ENCODE data around the gene SLIT1.
A peak's percentile ranks its signal among the peaks of the same experiment; 100 is the strongest.

SLIT1 gene

DNA sequence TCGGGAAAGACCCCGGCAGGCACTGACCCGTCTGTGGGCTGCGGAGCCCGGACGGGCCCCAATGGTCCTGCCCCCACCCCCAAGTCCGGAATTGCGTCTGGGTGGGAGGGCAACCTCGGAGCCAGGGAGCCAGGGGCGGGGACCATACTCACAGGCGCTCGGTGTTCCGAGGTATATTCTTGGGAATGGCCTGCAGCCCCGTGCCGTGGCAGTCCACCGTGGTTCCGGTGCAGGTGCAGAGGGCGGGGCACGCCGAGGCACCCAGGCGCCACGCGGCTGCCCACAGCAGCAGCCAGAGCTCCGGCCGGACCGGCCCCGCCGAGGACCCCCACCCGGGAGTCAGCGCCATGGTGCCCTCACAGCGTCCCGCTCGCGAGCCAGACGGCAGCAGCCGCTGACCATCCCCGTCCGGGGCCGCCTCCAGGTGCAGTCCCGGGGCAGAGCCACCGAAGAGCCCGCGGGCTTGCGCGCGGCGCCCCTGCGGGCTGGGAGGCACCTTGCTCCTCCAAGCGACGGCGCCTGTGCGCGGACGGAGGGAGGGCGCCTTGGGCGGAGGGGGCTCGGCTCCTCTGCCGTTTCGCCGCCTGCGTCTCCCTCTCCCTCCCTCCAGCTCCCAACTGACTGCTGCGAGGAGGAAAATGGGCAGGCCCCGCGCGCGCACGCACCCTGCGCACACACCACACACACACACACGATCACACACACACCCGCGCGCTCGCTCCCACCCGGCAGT, at the start of gene SLIT1:
Gene SLIT1 (minus strand): TSS at position 634 of the 733 bp plus-strand sequence. CDS start 285 bp downstream, at position 349.
- no peak for DNase-seq (ENCODE audit: low read depth in 2 of 3, low spot score in 2 of 3)

DNA sequence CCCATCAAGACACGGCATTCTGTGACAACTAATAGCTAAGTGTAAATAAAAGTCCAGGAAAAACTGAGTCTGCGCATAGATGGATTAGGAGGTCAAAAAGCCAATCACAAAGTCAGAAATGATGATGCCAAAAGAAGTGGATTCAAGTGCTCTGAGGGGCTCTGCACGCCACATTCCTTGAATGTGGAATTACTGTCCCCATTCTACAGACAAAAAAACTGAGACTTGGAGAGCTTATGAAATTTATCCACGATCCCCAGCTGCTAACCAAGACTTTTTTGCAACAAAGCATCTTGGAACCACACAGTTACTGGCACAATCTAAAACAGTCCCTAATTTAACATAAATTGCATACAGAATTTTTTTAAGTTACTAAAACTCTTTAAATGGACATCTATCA, 49.6 kb upstream of the SLIT1 start:
- DNase-seq (ENCODE audit: low read depth in 2 of 3, low spot score in 2 of 3): no peak

GRCh38 chr10:97234400-97234799, 48.6 kb upstream of the SLIT1 start:
- no peak for DNase-seq (ENCODE audit: low read depth in 2 of 3, low spot score in 2 of 3)

DNA sequence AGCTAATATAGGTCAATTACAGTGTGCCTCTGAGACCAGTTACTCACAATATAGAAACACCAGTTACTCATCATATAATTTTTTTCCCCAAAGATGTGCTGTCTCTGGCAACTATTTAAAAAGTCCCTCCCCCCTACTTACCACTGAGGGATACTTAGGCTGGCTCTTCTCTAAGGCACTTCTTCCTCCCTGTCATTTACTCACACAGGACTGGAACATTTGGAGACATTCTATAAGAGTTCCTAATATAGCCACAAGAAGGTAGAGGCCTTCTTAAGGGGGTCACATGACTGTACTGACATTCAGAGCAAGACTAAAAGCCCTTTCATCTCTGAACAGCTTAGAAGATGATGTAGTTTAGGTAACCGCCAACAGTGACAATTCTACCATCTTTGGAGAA, 44.4 kb upstream of the SLIT1 start:
- no peak for DNase-seq (ENCODE audit: low read depth in 2 of 3, low spot score in 2 of 3)

- DNase-seq (ENCODE audit: low read depth in 2 of 3, low spot score in 2 of 3): no peak
Measured at GRCh38 chr10:97229322-97230015, 43.7 kb upstream of the SLIT1 start.

DNA sequence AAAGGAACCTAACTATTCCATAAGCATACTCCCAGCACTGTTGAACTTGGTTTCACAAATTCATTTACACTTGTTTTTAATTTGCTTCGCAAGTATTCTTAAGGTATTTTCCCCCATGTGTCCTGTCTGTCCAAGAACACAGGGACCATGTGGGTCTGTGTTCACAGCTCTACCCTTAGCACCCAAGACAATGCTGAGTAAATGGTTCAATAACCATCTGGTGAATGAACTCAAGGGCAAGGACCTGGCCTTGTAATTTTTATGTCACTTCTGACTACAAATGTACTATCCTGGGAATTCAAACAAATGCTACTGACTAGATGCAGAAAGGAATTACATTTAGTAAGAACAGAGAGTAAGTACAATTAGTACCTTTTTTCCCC, 43.0 kb upstream of the SLIT1 start:
- no peak for DNase-seq (ENCODE audit: low read depth in 2 of 3, low spot score in 2 of 3)

- no peak for DNase-seq (ENCODE audit: low read depth in 2 of 3, low spot score in 2 of 3)
Measured at GRCh38 chr10:97228130-97228774, 42.5 kb upstream of the SLIT1 start.

DNA sequence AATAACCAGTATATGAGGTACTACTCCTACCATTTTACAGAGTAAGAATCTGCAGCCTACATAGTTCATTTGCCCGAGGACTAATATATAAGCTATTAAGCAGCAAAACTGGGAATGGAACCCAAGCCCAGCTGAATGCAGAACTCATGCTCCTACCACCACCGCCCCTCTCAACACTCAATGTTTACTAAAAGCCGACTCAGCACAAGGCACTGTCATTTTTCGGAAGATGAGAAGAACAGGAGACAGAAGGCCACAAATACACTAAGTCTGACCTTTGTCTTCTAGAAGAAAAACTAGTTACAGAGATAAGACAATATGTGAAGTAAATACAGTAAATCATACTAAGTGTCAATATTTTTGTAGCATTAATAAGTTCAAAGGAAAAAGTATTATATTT, 40.6 kb upstream of the SLIT1 start:
- no peak for DNase-seq (ENCODE audit: low read depth in 2 of 3, low spot score in 2 of 3)

DNA sequence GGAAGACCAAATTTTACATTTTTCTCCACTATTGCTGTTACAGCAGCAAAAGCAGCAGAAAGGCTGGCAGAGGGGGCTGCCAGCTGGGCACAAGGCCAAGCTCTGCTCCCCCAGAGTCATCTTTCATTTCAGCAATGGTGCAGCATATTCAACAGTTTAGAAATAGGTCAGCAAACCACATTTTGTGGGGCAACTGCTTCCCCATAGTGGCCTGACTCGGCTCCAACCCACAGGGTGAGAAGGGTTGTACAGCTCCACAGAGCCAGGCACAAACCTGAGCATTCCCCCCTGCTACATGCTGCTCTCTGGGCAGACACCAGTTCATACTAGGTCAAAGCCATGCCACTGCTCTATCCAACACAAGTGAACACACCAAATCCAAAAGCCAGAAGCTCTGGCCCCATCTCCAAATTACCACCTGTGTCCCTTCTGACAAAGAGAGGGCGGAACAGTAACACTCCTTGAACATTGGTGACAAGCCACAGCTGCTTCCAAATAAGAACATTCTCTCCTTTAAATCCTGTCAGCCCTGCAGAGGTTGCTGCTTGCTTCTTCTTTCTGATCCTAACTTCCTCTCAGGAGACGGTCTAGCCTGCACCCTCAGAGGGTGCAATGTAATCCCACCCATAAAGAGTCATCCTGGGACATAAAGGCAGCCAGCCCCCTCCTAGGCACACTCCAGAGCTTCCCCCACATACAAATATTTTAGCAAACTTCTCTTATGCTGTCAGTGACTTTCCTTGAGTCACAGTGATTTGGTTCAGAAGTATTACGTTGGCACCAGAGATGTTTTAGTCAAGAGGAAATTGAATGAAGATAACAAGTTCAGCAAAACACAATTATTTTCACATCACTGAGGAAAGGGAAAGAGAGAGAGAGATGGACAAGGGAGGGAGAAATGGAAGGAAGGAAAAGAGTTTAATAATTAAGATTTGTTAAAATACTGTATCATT, 39.0 kb upstream of the SLIT1 start:
- DNase-seq (ENCODE audit: low read depth in 2 of 3, low spot score in 2 of 3): no peak

GRCh38 chr10:97222326-97222961, 36.7 kb upstream of the SLIT1 start:
- no peak for DNase-seq (ENCODE audit: low read depth in 2 of 3, low spot score in 2 of 3)

- DNase-seq (ENCODE audit: low read depth in 2 of 3, low spot score in 2 of 3): no peak
Measured at GRCh38 chr10:97220355-97220754, 34.6 kb upstream of the SLIT1 start.

GRCh38 chr10:97217299-97217698, 31.5 kb upstream of the SLIT1 start:
- DNase-seq (ENCODE audit: low read depth in 2 of 3, low spot score in 2 of 3): no peak

GRCh38 chr10:97215619-97216260, 30.0 kb upstream of the SLIT1 start:
- DNase-seq (ENCODE audit: low read depth in 2 of 3, low spot score in 2 of 3): no peak

DNA sequence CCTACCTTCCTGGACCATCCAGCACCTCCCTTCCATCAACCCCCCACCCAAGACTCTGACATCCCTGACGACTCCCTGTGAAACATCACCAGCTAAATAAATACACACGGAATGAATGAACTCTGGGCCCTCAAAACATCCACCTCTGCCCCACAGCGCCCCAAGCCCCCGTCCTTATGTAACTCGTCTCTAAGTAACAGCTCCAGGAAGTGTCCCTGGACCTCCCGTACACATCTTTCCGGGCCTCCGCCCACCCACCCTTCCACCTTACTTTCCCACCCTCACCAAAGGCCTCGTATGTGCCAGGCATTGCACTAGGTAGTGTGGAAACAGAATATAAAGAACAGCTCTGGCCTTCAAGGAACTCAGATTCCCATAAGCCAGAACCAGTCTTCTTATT, 27.7 kb upstream of the SLIT1 start:
- no peak for DNase-seq (ENCODE audit: low read depth in 2 of 3, low spot score in 2 of 3)

- DNase-seq (ENCODE audit: low read depth in 2 of 3, low spot score in 2 of 3): no peak
Measured at GRCh38 chr10:97211229-97211628, 25.5 kb upstream of the SLIT1 start.

GRCh38 chr10:97210543-97210960, 24.8 kb upstream of the SLIT1 start:
- peak in 2 of 3 experiments; percentile 66 to 87 for DNase-seq (ENCODE audit: low read depth in 2 of 3, low spot score in 2 of 3)

DNA sequence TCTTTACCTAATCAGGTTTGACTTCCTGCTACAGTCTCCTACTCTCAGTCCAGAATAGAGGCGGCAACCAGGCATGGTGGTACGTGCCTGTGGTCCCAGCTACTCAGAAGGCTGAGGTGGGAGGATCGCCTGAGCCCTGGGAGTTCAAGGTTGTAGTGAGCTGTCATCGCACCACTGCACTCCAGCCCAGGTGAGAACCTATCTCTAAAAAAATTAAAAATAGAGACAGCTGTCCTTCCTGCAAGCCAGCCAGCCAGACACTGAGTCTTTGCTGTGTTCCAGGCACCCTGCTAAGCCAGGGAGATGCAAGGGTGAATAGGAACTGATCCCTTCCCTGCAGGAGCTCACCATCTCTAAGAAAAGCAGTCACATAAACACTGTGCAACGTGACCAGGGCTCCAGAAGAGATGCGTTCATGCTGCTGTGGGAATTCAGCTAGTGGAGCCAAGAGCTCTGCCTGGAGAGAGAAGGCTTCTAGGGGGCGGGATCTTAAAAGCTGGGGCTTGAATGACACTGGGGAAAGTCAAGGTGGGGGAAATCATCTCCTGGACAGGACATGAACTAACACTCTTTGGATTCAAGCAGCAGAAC, 22.1 kb upstream of the SLIT1 start:
- DNase-seq (ENCODE audit: low read depth in 2 of 3, low spot score in 2 of 3): no peak

GRCh38 chr10:97207131-97207530, 21.4 kb upstream of the SLIT1 start:
- no peak for DNase-seq (ENCODE audit: low read depth in 2 of 3, low spot score in 2 of 3)

DNA sequence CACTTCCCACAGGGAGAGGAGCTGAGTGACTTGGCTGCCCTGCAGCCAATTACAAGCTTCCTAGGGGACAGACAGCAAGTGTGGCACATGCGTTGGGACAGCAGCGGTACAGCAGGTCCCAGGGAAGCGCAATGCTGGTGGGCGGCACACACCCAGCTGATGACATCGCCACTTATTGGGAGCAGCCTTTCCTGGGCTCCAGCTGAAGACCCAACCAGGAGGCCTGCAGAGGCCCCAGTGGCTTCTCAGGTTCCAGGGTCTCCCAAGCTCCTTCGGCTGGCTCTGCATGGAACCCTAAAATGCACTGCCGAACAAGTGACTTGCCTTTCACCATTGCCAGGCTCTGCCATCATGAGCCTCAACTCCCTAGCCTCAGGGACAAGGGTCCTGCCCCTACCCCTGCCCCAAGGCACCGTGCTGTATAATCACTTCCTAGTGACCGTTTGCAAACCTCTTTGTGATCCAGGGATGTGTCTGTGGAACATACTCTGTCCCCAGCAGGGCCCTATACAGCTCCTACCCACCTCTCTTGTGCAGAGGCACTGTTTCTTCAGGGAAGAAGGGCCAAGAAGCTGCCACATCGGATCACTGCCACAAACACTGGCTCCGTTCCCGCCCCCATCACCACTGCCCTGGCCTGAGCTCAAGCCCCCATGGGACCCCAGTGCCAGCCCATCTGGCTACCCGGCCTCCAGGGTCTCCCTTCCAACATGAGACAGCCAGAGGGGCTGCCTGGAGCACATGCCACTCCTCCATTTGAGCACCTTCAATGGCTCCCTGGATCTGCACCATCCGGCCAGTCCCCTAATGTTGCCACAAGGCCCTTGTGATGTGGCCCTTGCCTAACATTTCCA, 19.3 kb upstream of the SLIT1 start:
- DNase-seq (ENCODE audit: low read depth in 2 of 3, low spot score in 2 of 3): no peak
